OCI-LY7 (cell line): ENCODE results near the gene GRIP1.

ENCODE experiments used
- EZH2phosphoT487 ChIP-seq: fragments of 200-600 bp; sonication (generic); IDR thresholded peaks from 2 replicates; pipeline ENCODE4 v1.6.1; 2018; ENCODE audit warnings: low read depth, borderline replicate concordance, mild to moderate bottlenecking, mixed run types, antibody characterized with exemption, low read length, moderate library complexity, mixed read lengths
- TF ChIP-seq, protein P1 (sequence below): fragments of 200-600 bp; sonication (generic); conservative IDR thresholded peaks from 2 replicates; pipeline ENCODE4 v1.5.1; 2014; ENCODE audit warnings: mild to moderate bottlenecking, antibody characterized with exemption, low read length, moderate library complexity, mixed read lengths

DNA sequence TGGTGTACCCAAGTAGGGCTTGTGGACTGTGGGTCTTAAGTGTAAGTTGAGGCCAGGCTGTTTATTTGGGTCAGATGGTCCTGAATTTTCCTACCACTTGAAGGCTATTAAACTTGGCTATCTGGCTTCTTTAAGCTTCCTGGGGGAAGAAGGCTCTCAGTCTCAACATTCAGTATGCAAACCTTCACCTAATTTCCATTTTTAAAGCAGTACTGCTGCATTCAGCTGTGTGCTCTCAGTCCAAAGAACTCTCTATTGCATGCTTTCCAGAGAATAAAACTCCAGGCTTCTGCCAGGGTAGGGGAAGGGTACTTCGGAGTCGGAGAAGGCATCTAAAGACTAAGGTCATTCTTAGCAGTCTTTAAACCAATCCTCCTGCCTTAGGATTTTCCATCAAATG is 252.2 kb downstream of the GRIP1 start:
- TF ChIP-seq, protein P1, sequence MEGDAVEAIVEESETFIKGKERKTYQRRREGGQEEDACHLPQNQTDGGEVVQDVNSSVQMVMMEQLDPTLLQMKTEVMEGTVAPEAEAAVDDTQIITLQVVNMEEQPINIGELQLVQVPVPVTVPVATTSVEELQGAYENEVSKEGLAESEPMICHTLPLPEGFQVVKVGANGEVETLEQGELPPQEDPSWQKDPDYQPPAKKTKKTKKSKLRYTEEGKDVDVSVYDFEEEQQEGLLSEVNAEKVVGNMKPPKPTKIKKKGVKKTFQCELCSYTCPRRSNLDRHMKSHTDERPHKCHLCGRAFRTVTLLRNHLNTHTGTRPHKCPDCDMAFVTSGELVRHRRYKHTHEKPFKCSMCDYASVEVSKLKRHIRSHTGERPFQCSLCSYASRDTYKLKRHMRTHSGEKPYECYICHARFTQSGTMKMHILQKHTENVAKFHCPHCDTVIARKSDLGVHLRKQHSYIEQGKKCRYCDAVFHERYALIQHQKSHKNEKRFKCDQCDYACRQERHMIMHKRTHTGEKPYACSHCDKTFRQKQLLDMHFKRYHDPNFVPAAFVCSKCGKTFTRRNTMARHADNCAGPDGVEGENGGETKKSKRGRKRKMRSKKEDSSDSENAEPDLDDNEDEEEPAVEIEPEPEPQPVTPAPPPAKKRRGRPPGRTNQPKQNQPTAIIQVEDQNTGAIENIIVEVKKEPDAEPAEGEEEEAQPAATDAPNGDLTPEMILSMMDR = no peak
- no peak for TF ChIP-seq EZH2phosphoT487
